Measurements from ENCODE around the gene KLHL22.
"Not testable (repeated sequence)": the region's sequence is repeated elsewhere in the genome, so short reads cannot be mapped to it uniquely, and the experiment has no call there.

DNA sequence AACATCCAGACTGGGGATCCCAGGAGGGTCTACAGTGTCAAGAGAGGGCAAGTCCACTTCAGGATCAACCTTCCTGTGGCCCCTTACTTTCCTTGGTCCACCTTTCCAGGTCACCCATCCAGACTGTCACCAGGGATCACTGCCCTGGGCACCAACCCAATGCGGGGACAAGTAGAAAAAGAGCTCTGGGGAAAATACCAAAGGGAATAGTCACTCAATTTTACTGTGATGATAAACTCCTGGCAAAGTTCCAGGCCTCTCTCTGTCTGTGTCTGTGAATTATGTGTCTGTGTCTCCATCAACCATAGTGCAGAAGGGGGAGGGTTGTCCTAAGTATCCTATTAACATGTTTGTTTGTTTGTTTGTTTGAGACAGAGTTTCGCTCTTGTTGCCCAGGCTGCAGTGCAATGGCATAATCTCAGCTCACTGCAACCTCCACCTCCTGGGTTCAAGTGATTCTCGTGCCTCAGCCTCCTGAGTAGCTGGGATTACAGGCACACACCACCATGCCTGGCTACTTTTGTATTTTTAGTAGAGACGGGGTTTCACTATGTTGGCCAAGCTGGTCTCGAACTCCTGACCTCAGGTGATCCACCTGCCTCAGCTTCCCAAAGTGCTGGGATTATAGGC is 8.8 kb upstream of the KLHL22 start:
- TF ChIP-seq, protein P1, sequence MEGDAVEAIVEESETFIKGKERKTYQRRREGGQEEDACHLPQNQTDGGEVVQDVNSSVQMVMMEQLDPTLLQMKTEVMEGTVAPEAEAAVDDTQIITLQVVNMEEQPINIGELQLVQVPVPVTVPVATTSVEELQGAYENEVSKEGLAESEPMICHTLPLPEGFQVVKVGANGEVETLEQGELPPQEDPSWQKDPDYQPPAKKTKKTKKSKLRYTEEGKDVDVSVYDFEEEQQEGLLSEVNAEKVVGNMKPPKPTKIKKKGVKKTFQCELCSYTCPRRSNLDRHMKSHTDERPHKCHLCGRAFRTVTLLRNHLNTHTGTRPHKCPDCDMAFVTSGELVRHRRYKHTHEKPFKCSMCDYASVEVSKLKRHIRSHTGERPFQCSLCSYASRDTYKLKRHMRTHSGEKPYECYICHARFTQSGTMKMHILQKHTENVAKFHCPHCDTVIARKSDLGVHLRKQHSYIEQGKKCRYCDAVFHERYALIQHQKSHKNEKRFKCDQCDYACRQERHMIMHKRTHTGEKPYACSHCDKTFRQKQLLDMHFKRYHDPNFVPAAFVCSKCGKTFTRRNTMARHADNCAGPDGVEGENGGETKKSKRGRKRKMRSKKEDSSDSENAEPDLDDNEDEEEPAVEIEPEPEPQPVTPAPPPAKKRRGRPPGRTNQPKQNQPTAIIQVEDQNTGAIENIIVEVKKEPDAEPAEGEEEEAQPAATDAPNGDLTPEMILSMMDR (conservative IDR thresholded peaks at IDR 0.05; ENCODE audit: low read depth, low read length): not testable (repeated sequence)
- not testable (repeated sequence) for TF ChIP-seq EZH2 (IDR thresholded peaks at IDR 0.05; ENCODE audit: borderline replicate concordance, low read depth, low read length, poor library complexity, severe bottlenecking)
